ENCODE data around the gene BATF3.
"Not testable (repeated sequence)": the region's sequence is repeated elsewhere in the genome, so short reads cannot be mapped to it uniquely, and the experiment has no call there.

Gene BATF3, protein sequence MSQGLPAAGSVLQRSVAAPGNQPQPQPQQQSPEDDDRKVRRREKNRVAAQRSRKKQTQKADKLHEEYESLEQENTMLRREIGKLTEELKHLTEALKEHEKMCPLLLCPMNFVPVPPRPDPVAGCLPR

DNA sequence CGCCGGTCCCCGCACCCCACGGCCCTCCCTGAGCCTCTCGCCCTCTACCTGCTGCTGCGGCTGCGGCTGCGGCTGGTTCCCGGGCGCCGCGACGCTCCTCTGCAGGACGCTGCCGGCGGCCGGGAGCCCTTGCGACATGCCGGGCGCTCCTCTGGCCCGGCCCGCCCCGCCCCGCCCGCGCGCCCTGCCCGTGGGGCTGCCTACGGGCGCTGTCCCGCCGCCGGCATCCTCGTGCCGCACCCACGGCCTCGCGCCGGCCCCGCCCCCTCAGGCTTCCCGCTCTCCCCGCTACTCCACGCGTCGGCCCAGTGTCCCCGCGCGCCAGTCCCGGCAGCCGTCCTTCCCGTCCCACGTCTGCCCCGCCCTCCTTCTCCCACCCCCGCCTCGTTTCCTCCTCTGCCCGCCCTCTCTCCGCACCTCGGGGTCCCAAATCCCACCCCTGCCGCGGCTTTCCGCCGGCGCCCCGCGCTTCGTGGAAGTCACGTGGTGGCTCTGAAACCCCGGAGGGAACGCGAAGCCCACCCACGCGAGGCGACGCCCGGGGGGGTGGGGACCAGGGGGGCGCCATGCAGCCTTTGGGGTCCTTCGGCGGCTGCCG is at the start of gene BATF3:
Gene BATF3, minus strand, starts transcription at position 216 of the 598 bp plus-strand sequence. Its CDS starts 78 bp downstream, at position 138.
- peak; percentile 47 for DNase-seq (ENCODE audit: low spot score)

DNA sequence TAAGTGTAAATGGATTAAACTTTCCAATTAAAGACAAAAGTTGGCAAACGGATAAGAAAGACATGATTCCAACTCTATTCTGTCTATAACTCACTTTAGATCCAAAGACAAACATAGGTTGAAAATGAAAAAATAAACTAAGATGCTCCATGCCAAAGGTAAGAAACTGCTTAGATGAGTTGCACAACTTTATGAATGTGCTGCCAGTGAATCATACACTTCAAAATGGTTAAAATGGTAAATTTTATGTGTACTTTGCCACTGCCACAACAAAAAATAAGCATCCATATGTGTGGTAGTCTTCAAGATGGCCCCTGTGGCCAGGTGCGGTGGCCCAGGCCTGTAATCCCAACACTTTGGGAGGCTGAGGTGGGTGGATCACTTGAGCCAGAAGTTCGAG is 46.9 kb upstream of the BATF3 start:
- DNase-seq (ENCODE audit: low spot score) = no peak

DNA sequence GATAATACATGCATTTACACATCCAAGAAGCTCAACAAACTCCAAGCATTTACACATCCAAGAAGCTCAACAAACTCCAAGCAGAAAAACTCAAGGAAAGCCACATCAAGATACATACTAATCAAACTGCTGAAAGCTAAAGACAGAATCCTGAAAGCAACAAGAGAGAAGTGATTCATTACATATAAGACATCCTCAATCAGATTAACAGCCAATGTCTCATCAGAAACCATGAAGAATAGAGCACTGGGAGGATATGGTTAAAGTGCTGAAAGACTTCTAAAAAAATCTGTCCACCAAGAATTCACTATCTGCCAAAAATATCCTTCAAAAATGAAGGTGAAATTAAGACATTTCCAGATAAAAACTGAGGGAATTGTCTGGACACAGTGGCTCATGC is 45.7 kb upstream of the BATF3 start:
- DNase-seq (ENCODE audit: low spot score) = no peak

DNA sequence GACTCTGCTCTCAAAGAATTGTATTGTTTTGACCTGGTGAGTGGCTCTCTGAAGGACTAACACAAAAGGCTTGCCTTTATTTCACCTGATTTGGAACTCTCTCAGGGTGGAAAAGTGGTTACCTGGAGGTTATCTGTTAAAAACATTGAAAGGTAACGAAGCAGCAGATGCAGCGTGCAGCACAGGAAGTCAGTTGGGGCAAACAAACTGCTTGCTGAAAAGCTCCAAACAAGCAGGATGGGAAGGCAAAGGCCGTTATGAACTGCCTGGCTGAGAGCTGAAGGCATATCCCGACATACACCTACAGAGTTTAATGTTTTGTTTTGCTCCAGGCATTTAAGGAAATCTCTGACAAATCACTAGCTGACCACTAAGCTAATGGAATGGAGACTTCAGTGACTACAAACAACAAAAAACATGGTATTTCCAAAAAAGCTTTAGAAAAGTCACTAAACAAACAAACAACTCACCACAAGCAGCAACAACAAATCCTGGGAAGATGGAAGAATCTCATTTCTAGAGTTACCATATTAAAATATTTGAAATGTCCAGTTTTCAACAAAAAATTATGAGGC is 44.3 kb upstream of the BATF3 start:
- no peak for DNase-seq (ENCODE audit: low spot score)

DNA sequence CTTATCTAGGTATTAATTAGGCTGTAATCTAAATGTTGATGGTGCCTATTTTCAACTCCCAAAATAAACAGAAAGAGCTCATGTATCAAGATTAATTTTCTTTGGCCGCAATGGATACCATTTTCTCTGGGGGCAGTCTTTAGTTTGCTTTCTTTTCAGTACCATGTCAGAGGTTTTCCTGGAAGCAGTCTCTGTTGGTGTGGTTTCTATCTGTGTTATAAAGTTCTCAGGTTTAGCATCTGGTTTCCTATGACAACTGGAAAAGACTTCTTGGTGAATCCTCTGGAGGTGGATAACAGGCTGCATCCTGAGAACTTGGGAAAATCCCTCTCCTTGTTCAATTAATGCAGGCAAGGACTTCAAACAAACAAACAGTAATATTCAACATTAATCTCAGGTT is 38.7 kb upstream of the BATF3 start:
- no peak for DNase-seq (ENCODE audit: low spot score)

DNA sequence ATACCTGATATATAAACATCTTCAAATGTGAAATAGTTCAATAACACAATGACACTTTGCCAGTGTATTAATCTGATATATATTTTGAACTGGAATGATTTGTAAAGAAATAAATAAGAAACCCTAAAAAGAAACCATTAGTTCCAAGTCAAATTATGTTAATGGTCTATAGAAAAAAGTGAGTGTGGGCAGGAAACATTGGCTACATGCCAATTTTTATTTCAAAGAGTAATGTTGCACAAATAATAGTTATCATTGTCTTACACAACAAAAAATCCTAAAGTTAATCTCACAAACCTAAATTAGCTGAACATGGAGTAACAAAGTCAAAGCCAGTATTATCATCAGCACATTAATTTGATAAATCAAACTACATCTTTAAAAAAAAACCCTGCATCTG is 37.9 kb upstream of the BATF3 start:
- DNase-seq (ENCODE audit: low spot score) = no peak

DNA sequence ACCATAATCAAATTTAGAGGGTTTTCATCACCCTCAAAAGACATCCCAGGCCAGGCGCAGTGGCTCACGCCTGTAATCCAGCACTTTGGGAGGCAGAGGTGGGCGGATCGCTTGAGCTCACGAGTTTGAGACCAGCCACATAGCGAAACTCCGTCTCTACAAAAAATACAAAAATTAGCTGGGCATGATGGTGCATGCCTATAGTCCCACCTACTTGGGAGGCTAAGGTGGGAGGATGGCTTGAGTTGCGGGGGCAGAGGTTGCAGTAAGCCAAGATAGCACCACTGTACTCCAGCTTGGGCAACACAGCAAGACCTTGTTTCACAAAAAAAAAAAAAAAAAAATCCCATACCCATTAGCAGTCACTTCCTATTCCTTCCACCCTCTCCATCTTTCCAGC is 33.5 kb upstream of the BATF3 start:
- no peak for DNase-seq (ENCODE audit: low spot score)

DNA sequence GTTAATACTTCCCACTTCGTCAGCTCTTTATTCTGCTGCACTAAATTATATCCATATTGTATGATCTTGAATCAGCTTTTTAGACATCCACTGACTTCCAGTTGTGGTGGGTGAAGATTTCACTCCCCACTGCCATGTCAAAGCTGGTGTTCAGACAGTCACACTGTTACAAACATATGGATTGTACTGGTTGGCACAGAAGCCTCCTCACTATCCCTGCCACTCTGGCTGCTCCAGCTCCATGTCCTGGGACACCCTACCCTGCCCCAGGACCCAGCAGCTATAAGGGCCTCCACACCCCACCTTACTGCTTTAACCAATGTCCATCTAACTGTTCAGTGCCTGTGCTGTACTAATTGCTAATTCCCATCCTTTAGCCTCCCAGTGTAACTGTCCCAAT is 32.0 kb upstream of the BATF3 start:
- no peak for DNase-seq (ENCODE audit: low spot score)

DNA sequence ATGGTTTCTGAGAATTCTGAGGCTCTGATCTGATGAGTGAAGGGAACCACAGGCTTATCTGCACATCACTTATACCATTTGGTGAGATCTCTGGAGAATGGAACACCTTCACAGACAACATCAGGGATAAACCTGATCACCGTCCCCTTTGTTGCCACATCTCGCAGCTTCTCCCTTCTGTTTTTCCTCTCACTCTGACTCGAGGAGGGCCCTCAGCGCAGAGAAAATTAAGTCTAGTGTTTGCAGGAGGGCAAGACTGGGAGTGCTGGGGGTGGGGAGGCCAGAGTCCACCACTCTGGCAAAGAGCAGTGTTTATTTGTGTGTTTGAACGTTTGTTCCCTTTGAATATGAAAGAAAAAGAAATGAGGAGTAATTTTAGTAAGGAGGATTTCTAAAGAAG is 29.0 kb upstream of the BATF3 start:
- DNase-seq (ENCODE audit: low spot score) = no peak

DNA sequence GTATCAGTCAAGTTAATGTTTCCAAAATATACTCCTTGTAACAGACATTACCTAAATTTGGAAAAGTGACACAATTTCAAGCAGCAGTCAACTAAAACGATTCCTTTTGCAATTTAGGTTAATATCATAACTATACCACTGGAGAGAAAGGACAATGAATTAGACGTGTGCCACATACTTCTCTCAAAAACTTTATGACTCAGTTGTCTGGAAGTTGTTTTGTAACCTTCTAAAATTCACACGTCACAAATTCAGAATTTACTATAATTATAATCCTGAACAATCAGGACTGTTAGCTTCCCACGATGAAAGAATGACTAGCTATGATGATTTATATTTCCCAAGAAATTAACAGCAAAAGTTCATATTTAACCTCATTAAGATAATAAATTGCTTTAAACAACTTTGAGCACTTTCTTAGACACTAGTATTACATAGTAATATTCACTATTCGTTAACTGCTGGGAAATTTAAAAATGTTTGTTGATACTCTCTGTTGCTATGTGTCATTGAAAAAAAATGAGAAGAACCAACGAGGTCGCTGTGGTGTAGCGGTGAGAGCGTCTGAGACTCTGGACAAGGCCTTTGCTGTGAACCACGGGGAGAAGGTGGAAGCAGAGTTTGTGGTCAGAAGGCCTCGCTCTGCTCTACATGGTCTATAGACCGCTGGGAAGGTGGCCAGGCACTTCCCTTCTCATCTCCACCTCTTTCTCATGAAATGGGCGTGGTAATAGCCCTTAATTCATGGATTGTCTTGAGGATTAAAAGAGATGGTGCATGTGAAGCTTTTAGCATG is 27.9 kb upstream of the BATF3 start:
- DNase-seq (ENCODE audit: low spot score) = peak; percentile 10

DNA sequence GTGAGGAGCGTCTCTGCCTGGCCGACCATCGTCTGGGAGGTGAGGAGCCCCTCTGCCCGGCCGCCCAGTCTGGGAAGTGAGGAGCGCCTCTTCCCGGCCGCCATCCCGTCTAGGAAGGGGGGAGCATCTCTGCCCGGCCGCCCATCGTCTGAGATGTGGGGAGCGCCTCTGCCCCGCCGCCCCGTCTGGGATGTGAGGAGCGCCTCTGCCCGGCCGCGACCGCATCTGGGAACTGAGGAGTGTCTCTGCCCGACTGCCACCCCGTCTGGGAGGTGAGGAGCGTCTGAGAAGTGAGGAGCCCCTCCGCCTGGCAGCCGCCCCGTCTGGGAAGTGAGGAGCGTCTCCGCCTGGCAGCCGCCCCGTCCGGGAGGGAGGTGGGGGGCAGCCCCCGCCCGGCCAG is 25.0 kb upstream of the BATF3 start:
- not testable (repeated sequence) for DNase-seq (ENCODE audit: low spot score)

DNA sequence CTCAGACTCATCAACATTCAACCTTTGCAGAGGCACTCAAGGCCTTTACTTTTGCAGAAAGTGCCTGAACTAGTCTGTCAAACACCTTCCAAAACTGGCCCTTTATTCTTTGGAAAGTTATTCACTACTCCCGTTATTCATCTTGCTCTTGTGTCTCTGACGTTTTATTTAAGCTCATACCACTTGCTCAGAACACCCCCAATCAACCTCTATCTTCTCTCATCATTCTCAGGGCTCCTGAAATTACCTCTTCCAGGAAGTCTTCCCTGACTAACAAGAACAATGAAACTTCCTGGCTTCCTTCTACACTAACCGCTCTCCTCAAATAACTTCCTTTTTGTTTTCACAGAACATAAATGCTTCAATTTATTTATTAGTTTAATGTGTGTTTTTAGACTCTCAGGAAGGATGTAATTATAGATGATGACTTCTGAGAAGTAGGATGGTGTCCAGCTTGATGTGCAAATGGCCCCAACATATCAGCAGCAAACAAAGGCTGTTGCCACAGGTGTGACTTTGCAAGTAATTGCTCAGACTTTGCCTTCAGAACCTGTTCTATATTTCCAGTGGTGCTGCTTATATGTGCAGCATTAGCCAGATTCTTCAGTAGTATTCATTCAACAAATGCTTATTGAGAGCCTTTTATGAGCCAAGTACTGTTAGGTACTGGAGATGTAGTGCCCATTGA is 22.8 kb upstream of the BATF3 start:
- no peak for DNase-seq (ENCODE audit: low spot score)

DNA sequence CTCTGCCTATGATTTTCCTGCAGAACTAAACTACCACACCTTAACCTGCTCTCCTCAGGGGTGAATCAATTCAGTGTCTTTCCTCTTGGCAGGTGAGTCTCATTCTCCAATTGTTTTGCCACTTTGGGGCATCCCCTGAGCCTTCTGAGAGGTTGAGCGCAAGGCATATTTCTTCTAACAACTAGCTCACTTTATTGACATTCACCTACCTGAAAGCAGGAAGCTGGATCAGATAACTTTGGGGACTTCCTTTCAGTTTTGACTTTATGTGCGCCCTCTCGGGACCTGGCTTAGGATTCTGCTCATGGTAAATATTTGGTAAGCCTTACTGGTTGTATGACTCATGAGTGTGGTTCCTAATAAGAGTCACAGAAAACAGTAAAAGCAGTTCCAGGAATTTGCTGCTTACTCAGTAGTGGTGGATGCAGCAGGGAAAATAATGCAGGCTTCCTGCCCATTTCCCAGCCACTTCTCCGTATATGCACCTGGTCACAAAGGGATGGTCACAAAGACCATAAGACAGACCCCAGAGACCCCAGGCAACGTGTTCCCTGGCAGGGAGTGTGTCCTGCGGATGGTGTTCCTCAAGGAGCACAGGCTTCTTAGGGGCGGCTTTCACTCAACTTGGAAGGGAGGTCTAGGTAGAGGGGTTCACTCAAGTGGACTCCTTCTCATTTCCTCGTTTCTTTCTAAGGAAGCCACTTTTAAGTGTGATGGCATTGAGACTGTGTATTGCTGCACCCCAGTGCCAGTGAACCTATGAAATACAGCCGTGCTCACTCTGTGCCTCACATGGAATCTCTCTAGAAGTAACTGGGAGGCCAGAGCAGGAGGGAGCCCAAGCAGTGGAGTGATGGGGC is 22.0 kb upstream of the BATF3 start:
- DNase-seq (ENCODE audit: low spot score) = peak; percentile 53

DNA sequence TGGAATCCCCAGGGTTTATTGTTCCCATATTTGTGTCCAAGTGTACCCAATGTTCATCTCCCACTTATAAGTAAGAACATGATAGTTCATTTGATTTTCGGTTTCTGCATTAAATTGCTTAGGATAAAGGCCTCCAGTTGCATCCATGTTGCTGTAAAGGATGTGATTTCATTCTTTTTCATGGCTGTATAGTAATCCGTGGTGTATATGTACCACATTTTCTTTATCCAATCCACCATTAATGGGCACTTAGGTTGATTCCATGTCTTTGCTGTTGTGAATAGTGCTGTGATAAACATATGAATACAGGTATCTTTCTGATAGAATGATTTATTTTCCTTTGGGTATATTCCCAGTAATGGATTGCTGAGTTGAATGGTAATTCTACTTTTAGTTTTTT is 20.0 kb upstream of the BATF3 start:
- no peak for DNase-seq (ENCODE audit: low spot score)

DNA sequence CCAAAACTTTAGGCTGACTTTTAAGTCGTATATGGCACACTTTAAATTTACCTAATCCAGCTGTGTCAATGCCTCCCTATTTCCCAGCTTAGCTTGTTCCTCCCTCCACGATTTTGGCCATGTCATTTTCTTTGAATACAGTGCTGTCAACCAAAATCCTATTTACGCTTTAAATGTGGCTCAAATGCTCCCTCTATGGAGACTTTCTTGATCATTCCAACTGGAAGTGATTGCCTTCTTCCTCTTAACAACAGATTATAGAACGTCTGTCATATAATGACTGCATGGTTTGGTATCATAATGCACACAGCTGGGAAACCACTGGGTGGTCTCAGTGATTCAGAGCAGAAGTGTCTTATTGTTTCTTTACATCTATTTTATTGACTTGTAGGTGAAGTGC is 18.9 kb upstream of the BATF3 start:
- no peak for DNase-seq (ENCODE audit: low spot score)

DNA sequence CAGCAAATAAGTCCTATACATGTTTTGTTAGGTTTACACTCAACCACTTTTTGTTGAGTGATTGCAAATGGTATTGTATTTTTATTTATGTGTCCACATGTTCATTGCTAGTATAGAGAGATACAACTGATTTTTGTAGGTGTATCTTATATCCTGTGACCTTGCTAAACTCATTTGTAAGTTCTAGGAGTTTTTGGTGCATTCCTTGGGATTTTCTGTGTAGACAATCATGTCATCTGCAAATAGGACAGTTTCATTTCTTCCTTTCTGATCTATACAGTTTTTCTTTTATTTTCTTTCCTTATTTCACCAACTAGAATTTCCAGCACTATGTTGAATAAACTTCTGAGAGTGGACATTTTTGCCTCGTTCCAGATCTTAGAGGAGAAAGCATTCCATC is 16.5 kb upstream of the BATF3 start:
- DNase-seq (ENCODE audit: low spot score) = no peak

DNA sequence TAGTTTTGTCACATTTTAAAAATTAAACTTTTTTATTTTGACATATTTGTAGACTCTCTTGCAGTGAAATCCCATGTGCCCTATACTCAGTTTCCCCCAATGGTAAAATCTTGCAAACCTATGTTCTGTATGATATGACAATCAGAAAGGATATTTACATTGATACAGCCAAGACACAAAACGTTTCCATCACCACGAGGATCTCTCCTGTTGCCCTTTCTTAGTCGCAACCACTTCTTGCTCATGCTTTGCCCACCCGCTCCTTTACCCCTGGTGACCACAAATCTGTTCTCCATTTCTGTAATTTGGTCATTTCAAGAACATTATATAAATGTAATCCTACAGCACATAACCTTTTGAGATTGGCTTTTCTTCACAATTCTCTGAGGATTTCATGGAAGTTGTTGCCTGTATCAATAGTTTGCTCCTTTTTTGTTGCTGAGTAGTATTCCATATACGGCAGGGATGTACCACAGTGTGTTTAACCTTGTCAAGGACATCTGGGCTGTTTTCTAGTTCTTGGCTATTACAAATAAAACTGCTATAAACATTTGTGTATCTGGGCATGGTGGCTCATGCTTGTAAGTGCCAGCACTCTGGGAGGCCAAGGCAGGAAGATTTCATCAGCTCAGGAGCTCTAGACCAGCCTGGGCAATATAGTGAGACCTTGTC is 14.0 kb upstream of the BATF3 start:
- no peak for DNase-seq (ENCODE audit: low spot score)

DNA sequence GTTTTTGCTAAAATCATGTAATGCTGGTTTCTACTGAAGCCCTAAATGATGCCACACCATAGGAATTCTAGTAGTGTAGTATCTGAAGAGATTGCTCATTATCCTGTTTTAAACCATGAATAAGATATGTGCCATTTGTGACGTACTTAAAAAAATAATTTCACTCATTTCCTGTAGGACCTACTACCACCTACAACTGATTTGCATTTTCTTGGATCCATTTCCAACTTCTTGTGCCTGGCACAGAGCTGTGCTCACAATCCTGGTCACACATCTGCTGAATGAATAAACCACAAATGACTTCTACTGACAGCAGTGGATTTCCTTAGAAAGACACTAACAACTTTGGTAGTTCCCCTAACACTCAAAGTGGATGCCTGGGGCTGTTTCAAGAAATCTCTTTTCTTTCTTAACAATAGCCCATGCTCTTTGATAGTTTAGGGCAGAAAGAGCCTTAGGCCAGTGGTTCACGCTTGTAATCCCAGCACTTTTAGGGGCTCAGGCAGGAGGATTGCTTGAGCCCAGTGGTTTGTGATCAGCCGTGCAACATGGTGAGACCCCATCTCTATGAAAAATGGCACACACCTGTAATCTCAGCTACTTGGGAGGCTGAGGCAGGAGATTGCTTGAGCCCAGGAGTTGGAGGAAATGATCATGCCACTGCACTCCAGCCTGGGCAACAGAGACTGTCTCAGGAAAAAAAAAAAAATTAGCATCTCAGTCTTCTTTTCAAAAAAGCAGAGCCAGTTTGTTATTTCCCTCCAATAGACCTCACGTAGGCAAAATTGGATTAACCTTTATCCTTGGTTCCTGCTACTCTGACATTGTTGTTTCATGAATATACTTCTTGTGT is 13.0 kb upstream of the BATF3 start:
- DNase-seq (ENCODE audit: low spot score) = peak; percentile 47

DNA sequence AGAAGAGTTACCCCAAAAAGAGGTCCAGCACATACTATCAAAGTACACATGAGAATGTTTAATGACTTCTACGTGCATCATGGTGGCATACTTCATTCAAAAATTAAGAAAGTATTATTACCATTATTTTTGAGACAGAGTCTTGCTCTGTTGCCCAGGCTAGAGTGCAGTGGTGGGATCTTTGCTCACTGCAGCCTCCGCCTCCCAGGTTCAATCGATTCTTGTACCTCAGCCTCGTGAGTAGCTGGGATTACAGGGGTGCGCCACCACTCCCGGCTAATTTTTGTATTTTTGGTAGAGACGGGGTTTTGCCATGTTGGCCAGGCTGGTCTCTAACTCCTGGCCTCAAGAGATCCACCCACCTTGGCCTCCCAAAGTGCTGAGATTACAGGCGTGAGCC is 12.3 kb upstream of the BATF3 start:
- DNase-seq (ENCODE audit: low spot score) = not testable (repeated sequence)

DNA sequence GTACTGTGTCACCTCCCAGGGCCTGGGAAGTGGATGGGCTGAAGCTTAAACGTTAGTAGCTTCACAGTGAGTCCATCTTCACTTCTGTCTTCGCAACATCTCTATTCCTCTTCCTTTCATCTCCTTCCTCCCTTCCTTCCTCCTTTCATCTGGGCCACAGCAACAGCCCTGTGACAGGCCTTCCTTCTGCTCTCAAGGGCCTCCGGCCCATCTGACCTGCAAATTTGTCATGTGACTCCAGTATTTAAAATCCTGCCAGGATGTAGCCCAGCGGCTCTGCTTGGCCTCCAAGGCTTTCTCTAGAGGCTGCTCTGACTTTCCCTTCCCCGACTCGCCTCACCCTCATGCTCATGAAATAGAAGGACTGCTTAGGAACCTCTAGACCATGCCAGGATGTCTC is 10.9 kb upstream of the BATF3 start:
- no peak for DNase-seq (ENCODE audit: low spot score)

Data from hepatic stellate cell (primary cell).